GM23338 (cell line): Measurements from ENCODE around the gene CYP21A2. TPM values are rescaled to one million over a fixed set of nuclear protein-coding genes. Genes with fewer than 3 reads are reported as not detected.

Experiments
- ATAC-seq: fragments of 200-7000 bp; cut with Tn5 transposase; 3 replicates; pipeline ENCODE4 v1.9.1; 2020
- DNase-seq: peaks from one replicate; pipeline ENCODE4 v3.0.0-alpha.2; 2015; ENCODE audit warnings: low spot score
- H2AFZ ChIP-seq: fragments of 200-600 bp; sonication (generic); 2 replicates; pipeline ENCODE4 v1.8.0; 2016; ENCODE audit warnings: antibody characterized with exemption, mild to moderate bottlenecking, moderate library complexity
- H3F3A ChIP-seq: fragments of 200-600 bp; sonication (generic); replicated peaks from 2 replicates; pipeline ENCODE4 v1.8.0; 2017; ENCODE audit warnings: antibody characterized with exemption, mixed run types, low read depth
- H3K27ac ChIP-seq: fragments of 200-600 bp; sonication (generic); 2 replicates; pipeline ENCODE4 v1.6.1; 2016; ENCODE audit warnings: low read depth
- H3K27me3 ChIP-seq: fragments of 200-600 bp; sonication (generic); 2 replicates; pipeline ENCODE4 v1.8.0; 2016; ENCODE audit warnings: mild to moderate bottlenecking, mixed run types, moderate library complexity; ENCODE audit not compliant: insufficient read depth
- H3K36me3 ChIP-seq: fragments of 200-600 bp; sonication (generic); 2 replicates; pipeline ENCODE4 v1.8.0; 2016; ENCODE audit warnings: mild to moderate bottlenecking; ENCODE audit not compliant: insufficient read depth
- H3K4me1 ChIP-seq: fragments of 200-600 bp; sonication (generic); 2 replicates; pipeline ENCODE4 v1.8.0; 2016; ENCODE audit warnings: mild to moderate bottlenecking, moderate library complexity; ENCODE audit not compliant: insufficient read depth
- H3K4me2 ChIP-seq: fragments of 200-600 bp; sonication (generic); 2 replicates; pipeline ENCODE4 v1.7.1; 2017; ENCODE audit warnings: mixed run types
- H3K4me3 ChIP-seq: fragments of 200-600 bp; sonication (generic); 2 replicates; pipeline ENCODE4 v1.6.1; 2016; ENCODE audit warnings: mixed run types
- H3K79me2 ChIP-seq: fragments of 200-600 bp; sonication (generic); replicated peaks from 2 replicates; pipeline ENCODE4 v1.8.0; 2017; ENCODE audit warnings: mild to moderate bottlenecking; ENCODE audit not compliant: insufficient read depth
- H3K9me2 ChIP-seq: fragments of 200-600 bp; sonication (generic); 2 replicates; pipeline ENCODE4 v1.8.0; 2017; ENCODE audit not compliant: insufficient read depth
- H4K20me1 ChIP-seq: fragments of 200-600 bp; sonication (generic); replicated peaks from 2 replicates; pipeline ENCODE4 v1.8.0; 2017; ENCODE audit warnings: mild to moderate bottlenecking; ENCODE audit not compliant: insufficient read depth
- H3K27ac Mint-ChIP-seq: 2 replicates; pipeline ENCODE4 v1.8.0; 2020; ENCODE audit warnings: inconsistent platforms, mild to moderate bottlenecking, moderate library complexity, mixed read lengths
- H3K27me3 Mint-ChIP-seq: 3 replicates; pipeline ENCODE4 v1.8.0; 2022; ENCODE audit warnings: low read depth, mild to moderate bottlenecking, moderate library complexity, mixed read lengths, inconsistent platforms; ENCODE audit not compliant: insufficient read depth, poor library complexity
- H3K36me3 Mint-ChIP-seq: 3 replicates; pipeline ENCODE4 v1.8.0; 2021; ENCODE audit warnings: low read depth, mild to moderate bottlenecking, inconsistent platforms, moderate library complexity, mixed read lengths
- H3K4me1 Mint-ChIP-seq: 3 replicates; pipeline ENCODE4 v1.8.0; 2020; ENCODE audit warnings: mild to moderate bottlenecking, inconsistent platforms, mixed read lengths
- H3K4me3 Mint-ChIP-seq: 3 replicates; pipeline ENCODE4 v1.8.0; 2021; ENCODE audit warnings: moderate library complexity, mild to moderate bottlenecking, inconsistent platforms, mixed read lengths
- H3K9me3 Mint-ChIP-seq: 3 replicates; pipeline ENCODE4 v1.8.0; 2020; ENCODE audit warnings: moderate library complexity, mild to moderate bottlenecking, inconsistent platforms, mixed read lengths
- CREB1 ChIP-seq: fragments of 250-450 bp; sonication (Bioruptor Pico); IDR thresholded peaks from 2 replicates; pipeline ENCODE4 v1.5.0; 2020; ENCODE audit warnings: low read depth, mild to moderate bottlenecking, moderate library complexity
- CTCF ChIP-seq, 2 experiments: fragments of 200-600 bp in 1 of 2; sonication (generic) in 1 of 2; conservative IDR thresholded peaks; 2 replicates each; pipeline versions ENCODE4 v1.5.1 to v1.6.1; 2016 to 2017; ENCODE audit warnings: antibody characterized with exemption in 2 of 2, low read depth in 2 of 2, mild to moderate bottlenecking in 2 of 2, moderate library complexity in 1 of 2
- ETS1 ChIP-seq: IDR thresholded peaks from 2 replicates; pipeline ENCODE4 v1.6.1; 2016; ENCODE audit warnings: antibody characterized with exemption
- EZH2 ChIP-seq: fragments of 200-600 bp; sonication (generic); IDR thresholded peaks from one replicate; pipeline ENCODE4 v1.8.0; 2017; ENCODE audit warnings: antibody characterized with exemption, mild to moderate bottlenecking, low read depth; ENCODE audit not compliant: unreplicated experiment
- EZH2phosphoT487 ChIP-seq: fragments of 200-600 bp; sonication (generic); IDR thresholded peaks from one replicate; pipeline ENCODE4 v1.8.1; 2018; ENCODE audit warnings: antibody characterized with exemption; ENCODE audit not compliant: unreplicated experiment
- JUNB ChIP-seq: IDR thresholded peaks from one replicate; pipeline ENCODE4 v1.6.1; 2016; ENCODE audit warnings: antibody characterized with exemption; ENCODE audit not compliant: unreplicated experiment
- NANOG ChIP-seq: IDR thresholded peaks from 2 replicates; pipeline ENCODE4 v1.6.1; 2016; ENCODE audit warnings: antibody characterized with exemption, borderline replicate concordance
- POLR2AphosphoS5 ChIP-seq: IDR thresholded peaks from 2 replicates; pipeline ENCODE4 v1.6.1; 2016; ENCODE audit warnings: antibody characterized with exemption, low read depth
- REST ChIP-seq: IDR thresholded peaks from one replicate; pipeline ENCODE4 v1.6.1; 2018; ENCODE audit warnings: antibody characterized with exemption; ENCODE audit not compliant: unreplicated experiment
- STAT1 ChIP-seq: IDR thresholded peaks from one replicate; pipeline ENCODE4 v1.6.1; 2016; ENCODE audit warnings: antibody characterized with exemption; ENCODE audit not compliant: unreplicated experiment
- ZNF114 ChIP-seq: fragments of 250-450 bp; sonication (Bioruptor Pico); IDR thresholded peaks from 2 replicates; pipeline ENCODE4 v1.5.0; 2020; ENCODE audit warnings: mild to moderate bottlenecking, moderate library complexity
- ZNF331 ChIP-seq: fragments of 250-450 bp; sonication (Bioruptor Pico); IDR thresholded peaks from 2 replicates; pipeline ENCODE4 v1.5.0; 2020; ENCODE audit warnings: low read depth, mild to moderate bottlenecking, moderate library complexity
- ZNF462 ChIP-seq: fragments of 250-450 bp; sonication (Bioruptor Pico); IDR thresholded peaks from 2 replicates; pipeline ENCODE4 v1.5.0; 2020; ENCODE audit warnings: mild to moderate bottlenecking, moderate library complexity
- polyA plus RNA-seq: library from polyadenylated mRNA; unstranded; fragments of >200 nt; fragmentation: Nextera tagmentation; extraction: Ambion mirVana; gene quantifications from 2 replicates; pipeline ENCODE4 v1.2.1, GENCODE V29; 2016
- total RNA-seq: library from RNA; depleted of rRNA; stranded (reverse); fragments of >200 nt; shearing (Covaris generic); gene quantifications from 2 replicates; pipeline ENCODE4 v1.2.3, GENCODE V29; 2014

The CYP21A2 gene
- total and polyA plus RNA-seq, 2 experiments from 2014 or later, result 0.10 TPM; not detected in 1

- Mint-ChIP-seq H3K9me3 (no peaks in the 10 kb centered on the region), H3K27me3 (peaks cover 11% of the 10 kb centered on the region), H3K4me1 (peaks cover 15% of the 10 kb centered on the region), H3K36me3 (no peaks in the 10 kb centered on the region; the same call in 2 of the 3 replicates), H3K27ac (no peak overlapping the region), H3K4me3 (no peak overlapping the region)
- Histone ChIP-seq H3K4me1 (no peaks in the 10 kb centered on the region; the same call in 1 of the 2 replicates), H3K79me2 (no peaks in the 10 kb centered on the region), H3K9me2 (no peaks in the 10 kb centered on the region), H3K4me3 (no peak overlapping the region), H3K27me3 (no peaks in the 10 kb centered on the region), H3K4me2 (no peak overlapping the region), H3K36me3 (no peaks in the 10 kb centered on the region), H2AFZ (no peak overlapping the region), H3K27ac (no peak overlapping the region), H4K20me1 (no peaks in the 10 kb centered on the region), H3F3A (no peaks in the 10 kb centered on the region)
- ATAC-seq, result no peak
- TF ChIP-seq ZNF462 (CRISPR knock-in tag), result no peak
- TF ChIP-seq EZH2phosphoT487, result no peak
- no peak for TF ChIP-seq CTCF (conservative IDR thresholded peaks at IDR 0.05; ENCODE audit: low read depth in 2 of 2)
- TF ChIP-seq JUNB, result no peak
- TF ChIP-seq REST, result no peak
- TF ChIP-seq ZNF114 (CRISPR knock-in tag), result no peak
- TF ChIP-seq POLR2AphosphoS5, result no peak
- no peak for TF ChIP-seq ETS1
- no peak for TF ChIP-seq CREB1 (CRISPR knock-in tag)
- TF ChIP-seq ZNF331, result no peak
- TF ChIP-seq NANOG, result no peak
- TF ChIP-seq EZH2, result no peak
- no peak for TF ChIP-seq STAT1
- DNase-seq, result no peak
Measured at GRCh38 chr6:32075781-32076180, 37.6 kb downstream of the CYP21A2 start.
